Muscle of leg (tissue), 11 donors: Measurements from ENCODE around the gene TICRR. TPM values are rescaled to one million over a fixed set of nuclear protein-coding genes. Genes with fewer than 3 reads are reported as not detected.

Source experiments
- DNase-seq: peaks from one replicate; pipeline ENCODE4 v3.0.0; 2013
- H3K27ac ChIP-seq: one replicate; pipeline ENCODE4 v1.5.1; 2013; ENCODE audit warnings: mild to moderate bottlenecking, low read length, control low read depth
- H3K27me3 ChIP-seq: one replicate; pipeline ENCODE4 v1.6.1; 2013; ENCODE audit warnings: low read length; ENCODE audit not compliant: control insufficient read depth, insufficient read depth
- H3K36me3 ChIP-seq: one replicate; pipeline ENCODE4 v1.6.1; 2013; ENCODE audit warnings: low read length; ENCODE audit not compliant: control insufficient read depth, insufficient read depth
- H3K4me1 ChIP-seq: one replicate; pipeline ENCODE4 v1.6.1; 2013; ENCODE audit warnings: low read length; ENCODE audit not compliant: control insufficient read depth, insufficient read depth
- H3K4me3 ChIP-seq: one replicate; pipeline ENCODE4 v1.5.1; 2013; ENCODE audit warnings: low read length, control low read depth
- H3K9me3 ChIP-seq: replicated peaks from 2 replicates; pipeline ENCODE4 v1.6.1; 2013; ENCODE audit warnings: low read depth, low read length; ENCODE audit not compliant: control insufficient read depth
- WGBS: methylation state at CpG from one replicate; pipeline ENCODE4 v1.1.5; 2013; ENCODE audit warnings: missing lambda C conversion rate; ENCODE audit not compliant: insufficient coverage; 5-methylcytosine and 5-hydroxymethylcytosine counted together
- polyA plus RNA-seq, 8 donors: library from polyadenylated mRNA; unstranded; fragments of 120-200 nt; gene quantifications; one replicate each; pipeline versions ENCODE4 v1.2.1 to v1.2.3, GENCODE V29; 2013; ENCODE audit warnings: inconsistent platforms in 1 of 8, low replicate concordance in 1 of 8; ENCODE audit not compliant: insufficient read length in 8 of 8, insufficient read depth in 1 of 8
- total RNA-seq: library from RNA; stranded (reverse); fragments of 120-200 nt; gene quantifications from one replicate; pipeline ENCODE4 v1.2.4, GENCODE V29; 2013

The TICRR gene
- total and polyA plus RNA-seq, 9 donors, result 2.2 to 7.1 (median 5.1) TPM

DNA sequence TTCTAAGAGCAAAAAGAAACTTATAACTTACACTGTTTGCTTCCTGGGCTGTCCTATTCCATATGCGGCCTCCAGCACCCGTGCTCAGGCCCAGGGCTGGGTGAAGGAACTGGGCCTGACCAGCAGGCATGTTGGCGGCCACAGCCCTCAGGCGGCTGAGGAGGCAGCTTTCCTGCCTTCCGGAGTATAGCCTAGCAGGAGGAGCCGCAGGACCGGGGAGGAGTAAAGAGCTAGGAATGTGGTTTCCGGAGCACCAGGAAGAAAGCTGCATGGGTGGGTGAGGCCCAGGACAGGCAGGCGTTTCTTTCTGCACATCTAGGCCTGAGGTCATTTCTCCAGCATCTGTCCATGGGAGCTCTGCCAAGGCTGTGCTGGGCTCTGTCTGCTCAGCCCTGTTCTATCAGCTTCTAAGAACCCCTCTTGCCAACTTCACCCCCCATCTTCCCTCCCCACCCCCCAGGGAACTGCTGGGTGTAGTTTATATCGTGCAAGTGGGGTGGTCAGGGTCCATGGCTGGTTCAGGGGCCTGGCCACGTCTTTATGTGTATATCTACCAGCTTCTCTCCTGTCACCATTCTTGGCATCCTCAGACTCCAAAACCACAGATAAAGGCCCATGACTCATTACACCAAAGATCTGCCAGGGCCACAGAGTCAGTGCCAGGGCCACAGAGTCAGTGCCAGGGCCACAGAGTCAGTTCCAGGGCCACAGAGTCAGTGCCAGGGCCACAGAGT, 87.8 kb downstream of the TICRR start:
- H3K4me3 ChIP-seq, result no peak overlapping the region
- H3K27ac ChIP-seq, result peak overlapping the region; percentile 52
- peaks cover 25% of the 10 kb centered on the region for H3K4me1 ChIP-seq
- DNase-seq, result peak; percentile 87
- H3K9me3 ChIP-seq, result no peaks in the 10 kb centered on the region
- 22% methylated on average over 8 of the region's 11 CpGs for WGBS
- H3K27me3 ChIP-seq, result no peaks in the 10 kb centered on the region
- H3K36me3 ChIP-seq, result no peaks in the 10 kb centered on the region

DNA sequence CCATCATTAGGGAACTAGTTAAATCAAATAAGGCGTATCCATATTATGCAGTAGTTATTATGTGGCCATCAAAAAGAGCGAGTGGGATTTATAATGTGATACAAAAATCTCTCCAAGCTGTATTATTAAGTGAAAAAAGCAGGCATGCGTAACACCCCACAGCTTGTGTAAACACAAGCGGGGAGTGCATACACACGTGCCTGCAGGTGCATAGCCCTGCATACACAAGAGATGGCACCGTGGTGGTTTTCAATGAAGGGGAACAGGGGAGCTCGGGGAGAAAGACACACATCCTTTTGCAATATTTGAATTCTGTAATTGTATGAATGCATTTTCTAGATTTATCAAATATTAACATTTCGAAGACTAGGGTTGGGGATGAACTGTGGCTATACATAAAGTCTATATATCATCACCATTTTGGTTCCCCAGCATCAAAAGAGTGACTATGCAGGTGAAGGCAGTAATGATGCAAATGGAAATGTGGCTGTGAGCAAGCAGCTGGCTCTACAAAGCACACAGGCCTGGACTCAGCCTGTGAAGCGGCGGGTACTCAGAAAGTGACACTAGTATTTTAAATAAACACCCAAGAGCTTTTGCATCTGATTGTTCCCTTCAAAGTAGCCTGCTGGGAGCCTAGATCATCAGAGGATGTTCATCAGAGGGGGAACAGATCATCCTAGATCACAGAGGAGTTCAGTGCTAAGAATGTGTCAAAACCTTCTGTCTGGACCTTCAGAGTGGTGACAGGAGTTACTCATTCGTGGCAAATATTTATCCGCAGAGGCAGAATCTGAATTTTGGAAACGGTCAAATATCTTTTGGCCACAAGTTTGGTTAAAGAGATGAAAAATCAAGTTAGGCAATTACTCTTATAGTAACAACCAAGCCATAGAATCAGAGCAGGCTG, 89.4 kb downstream of the TICRR start:
- 100% methylated on average over 2 of the region's 13 CpGs for WGBS
- DNase-seq, result no peak
- Histone ChIP-seq H3K36me3 (no peaks in the 10 kb centered on the region), H3K27ac (peak overlapping the region; percentile 80), H3K9me3 (no peaks in the 10 kb centered on the region), H3K27me3 (no peaks in the 10 kb centered on the region), H3K4me3 (peak overlapping the region; percentile 43), H3K4me1 (peaks cover 25% of the 10 kb centered on the region)

DNA sequence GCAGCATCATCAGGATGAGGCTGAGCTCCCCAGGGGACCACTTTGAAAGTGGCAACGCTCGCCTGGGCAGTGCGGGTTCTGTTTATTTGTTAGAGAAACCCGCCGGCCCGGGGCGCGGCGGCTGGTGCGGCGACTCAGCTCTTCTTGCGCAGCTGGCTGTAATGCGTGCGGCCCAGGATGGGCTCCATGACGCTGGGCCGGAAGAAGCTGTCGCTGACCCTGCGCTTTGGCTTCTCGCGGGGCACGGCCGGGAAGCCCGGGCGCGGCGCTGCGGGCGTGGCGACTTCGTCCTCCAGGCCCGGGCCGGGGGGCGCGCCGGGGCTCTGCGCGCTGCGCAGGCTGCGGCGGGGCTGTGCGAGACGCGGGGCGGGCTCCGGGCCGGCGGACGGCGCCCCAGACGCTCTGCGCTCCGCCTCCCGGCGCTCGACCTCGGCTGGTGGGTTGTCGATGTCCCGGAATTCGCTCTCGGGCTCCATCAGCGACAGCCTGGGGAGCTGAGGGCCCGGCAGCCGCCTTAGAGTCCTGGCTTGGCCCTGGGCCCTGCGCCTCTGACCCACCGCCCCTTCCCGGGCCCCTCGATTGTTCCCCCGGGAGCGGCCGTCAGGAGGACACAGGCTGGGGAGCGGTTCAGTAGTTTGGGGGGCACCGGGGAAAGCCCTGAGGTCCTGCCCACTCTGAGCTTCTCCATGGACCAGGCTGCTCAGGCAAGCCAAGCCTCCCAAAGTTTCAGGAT, 90.3 kb downstream of the TICRR start:
- Histone ChIP-seq H3K4me1 (peaks cover 25% of the 10 kb centered on the region), H3K27ac (peak overlapping the region; percentile 95), H3K27me3 (no peaks in the 10 kb centered on the region), H3K36me3 (no peaks in the 10 kb centered on the region), H3K9me3 (no peaks in the 10 kb centered on the region), H3K4me3 (peak overlapping the region; percentile 43)
- 1% methylated on average over 71 of the region's 72 CpGs for WGBS
- DNase-seq, result peak; percentile 89

- H3K27me3 ChIP-seq, result no peaks in the 10 kb centered on the region
- no peak overlapping the region for H3K4me3 ChIP-seq
- peaks cover 25% of the 10 kb centered on the region for H3K4me1 ChIP-seq
- DNase-seq, result no peak
- 64% methylated on average over 4 of the region's 8 CpGs for WGBS
- H3K27ac ChIP-seq, result peak overlapping the region; percentile 95
- H3K36me3 ChIP-seq, result no peaks in the 10 kb centered on the region
- H3K9me3 ChIP-seq, result no peaks in the 10 kb centered on the region
Observed at GRCh38 chr15:89666184-89666857, 91.1 kb downstream of the TICRR start.

- Histone ChIP-seq H3K27ac (no peak overlapping the region), H3K9me3 (no peaks in the 10 kb centered on the region), H3K36me3 (no peaks in the 10 kb centered on the region), H3K4me1 (peaks cover 25% of the 10 kb centered on the region), H3K4me3 (no peak overlapping the region), H3K27me3 (no peaks in the 10 kb centered on the region)
- WGBS, result 64% methylated on average over 6 of the region's 13 CpGs
- DNase-seq, result no peak
Observed at GRCh38 chr15:89666858-89667705, 91.8 kb downstream of the TICRR start.

DNA sequence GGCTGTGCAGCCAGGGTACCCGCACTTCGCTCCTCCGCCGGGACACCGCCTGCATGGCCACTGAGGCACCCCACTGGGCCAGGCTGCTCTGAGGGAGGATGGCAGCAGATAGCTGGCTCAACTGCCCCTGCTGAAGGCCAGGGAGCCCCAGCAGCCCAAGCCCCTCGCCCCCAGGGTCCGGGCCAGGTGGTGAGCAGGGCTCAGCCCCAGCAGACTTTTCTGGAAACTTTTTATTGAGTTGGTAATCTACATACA, 92.4 kb downstream of the TICRR start:
- no peaks in the 10 kb centered on the region for H3K36me3 ChIP-seq
- H3K9me3 ChIP-seq, result no peaks in the 10 kb centered on the region
- H3K27ac ChIP-seq, result no peak overlapping the region
- no peaks in the 10 kb centered on the region for H3K27me3 ChIP-seq
- 85% methylated on average over 5 of the region's 7 CpGs for WGBS
- H3K4me1 ChIP-seq, result peaks cover 22% of the 10 kb centered on the region
- no peak for DNase-seq
- no peak overlapping the region for H3K4me3 ChIP-seq

DNA sequence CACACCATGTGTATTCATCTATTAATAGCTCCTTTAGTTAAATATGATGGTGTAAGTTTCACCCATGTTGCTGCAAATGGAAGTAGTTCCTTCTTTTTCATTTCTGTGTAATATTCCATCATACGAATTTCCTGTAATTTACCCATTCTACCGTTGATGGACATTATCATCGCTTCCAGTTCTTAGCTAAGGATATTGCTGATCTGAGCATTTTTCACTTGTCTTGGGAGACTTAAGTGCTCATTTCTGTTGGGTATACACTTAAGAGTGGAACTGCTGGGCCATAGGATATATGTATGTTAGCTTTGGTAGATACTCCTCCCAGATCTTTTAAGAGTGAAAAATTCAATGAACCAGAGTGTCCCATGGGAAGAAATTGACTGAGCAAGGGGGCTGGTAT, 92.9 kb downstream of the TICRR start:
- Histone ChIP-seq H3K27me3 (no peaks in the 10 kb centered on the region), H3K4me3 (no peak overlapping the region), H3K9me3 (no peaks in the 10 kb centered on the region), H3K27ac (no peak overlapping the region), H3K36me3 (no peaks in the 10 kb centered on the region), H3K4me1 (peaks cover 17% of the 10 kb centered on the region)
- no peak for DNase-seq
- WGBS, result no CpG with 5 or more reads among the region's 3 CpGs

DNA sequence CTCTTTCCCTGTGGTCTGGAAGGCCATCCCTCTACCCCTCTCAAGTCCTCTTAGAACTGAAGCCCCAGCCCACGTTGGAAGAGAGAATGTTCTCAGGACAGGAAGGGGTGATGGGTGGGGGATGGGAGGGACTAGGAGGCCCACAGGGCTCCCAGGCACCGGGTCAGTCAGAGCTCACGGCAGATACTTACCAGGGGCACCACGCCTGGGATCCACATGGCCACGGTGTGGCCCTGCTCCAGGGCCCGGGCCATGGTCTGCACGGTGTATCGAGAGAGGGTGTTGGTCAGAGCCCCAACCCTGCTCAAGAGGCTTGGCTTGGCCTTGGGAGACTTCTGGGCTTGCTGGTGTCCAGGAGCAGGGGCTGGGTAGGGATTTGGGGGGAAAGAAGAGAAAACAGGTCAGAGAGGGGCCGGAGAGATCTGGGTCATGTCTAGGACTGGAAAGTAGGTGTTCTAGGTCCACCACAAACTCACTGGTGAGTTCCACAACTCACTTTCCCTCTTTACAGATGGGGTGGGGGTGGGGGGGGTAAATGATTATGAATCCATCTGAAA, 94.1 kb downstream of the TICRR start:
- no peak for DNase-seq
- WGBS, result 87% methylated on average over 7 of the region's 9 CpGs
- Histone ChIP-seq H3K4me1 (peaks cover 15% of the 10 kb centered on the region), H3K9me3 (no peaks in the 10 kb centered on the region), H3K27me3 (no peaks in the 10 kb centered on the region), H3K36me3 (no peaks in the 10 kb centered on the region), H3K27ac (no peak overlapping the region), H3K4me3 (no peak overlapping the region)

DNA sequence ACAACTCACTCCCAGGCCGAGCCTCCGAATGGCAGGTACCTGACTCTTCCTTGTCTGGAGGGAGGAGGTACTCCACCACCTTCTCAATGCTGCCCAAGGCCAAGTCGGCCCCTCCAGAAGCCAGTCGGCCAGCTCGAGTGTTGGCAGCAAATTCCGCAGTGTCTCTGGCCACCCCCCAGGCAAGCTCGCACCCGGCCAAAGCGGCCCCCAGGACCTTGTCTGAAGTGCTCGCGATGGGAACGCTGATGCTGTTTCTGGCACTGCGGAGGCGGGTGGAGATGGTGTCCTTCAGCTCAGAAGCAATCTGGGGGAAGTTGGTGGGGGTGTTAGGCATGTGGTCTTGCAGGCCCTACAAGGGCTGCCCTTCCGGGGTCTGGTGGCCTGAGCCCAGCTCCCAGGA, 94.7 kb downstream of the TICRR start:
- no peak for DNase-seq
- H3K36me3 ChIP-seq, result no peaks in the 10 kb centered on the region
- H3K27me3 ChIP-seq, result no peaks in the 10 kb centered on the region
- H3K4me3 ChIP-seq, result no peak overlapping the region
- H3K4me1 ChIP-seq, result peaks cover 9% of the 10 kb centered on the region
- no peaks in the 10 kb centered on the region for H3K9me3 ChIP-seq
- WGBS, result 87% methylated on average over 15 of the region's 15 CpGs
- no peak overlapping the region for H3K27ac ChIP-seq
